ENCODE results near the gene TSPYL6. TPM values are rescaled to one million over a fixed set of nuclear protein-coding genes. Genes with fewer than 3 reads are reported as not detected.

TSPYL6 gene
- total and polyA plus RNA-seq, 2 donors (not counting 3 experiments of a cell fraction or from before 2014, with no cell fraction given), result 0.03 TPM; not detected in 1

GRCh38 chr2:54208364-54209240 lies 47.4 kb downstream of the TSPYL6 start:
- intact Hi-C loops (cut with micrococcal nuclease) (loop anchor here (5.0 to 10.0 kb wide), 3 partner anchors 209 to 496 kb away; no protein-coding TSS in a partner anchor), dilution Hi-C loops (cut with MboI; ENCODE audit: extremely low pct_ligation_motif_present, low sequenced_read_pairs) (no loop called here)
- ChIA-PET CTCF (interaction anchor here (1.3 to 2.1 kb wide), 5 partner anchors 14 to 496 kb away, joined by 3 to 6 read pairs (median 4); no protein-coding TSS in a partner anchor), POLR2A (no interaction called here)
- no peaks in the 10 kb centered on the region for H3K27me3 ChIP-seq (ENCODE audit: control insufficient read depth in 2 of 2, insufficient read depth in 2 of 2, low read length in 2 of 2)
- H3K36me3 ChIP-seq (ENCODE audit: control insufficient read depth in 2 of 2, extremely low read depth in 1 of 2, insufficient read depth in 2 of 2, low read length in 2 of 2), result no peaks in the 10 kb centered on the region
- H3K9ac ChIP-seq (replicated peaks; ENCODE audit: extremely low read depth, insufficient read depth, low read length), result no peak overlapping the region
- peak; percentile 29 for DNase-seq (ENCODE audit: low read depth, low spot score)
- H3K9me1 ChIP-seq (replicated peaks; ENCODE audit: control insufficient read depth, extremely low read depth, insufficient read depth, low read length), result no peaks in the 10 kb centered on the region
- BruUV-seq (replicated peaks), result no TSS peak
- H3K4me1 ChIP-seq (ENCODE audit: control insufficient read depth, extremely low read depth, insufficient read depth, low read length), result peaks cover 7% of the 10 kb centered on the region
- FAIRE-seq, result no peak
- no peaks in the 10 kb centered on the region for H4K20me1 ChIP-seq (replicated peaks; ENCODE audit: control insufficient read depth, extremely low read depth, insufficient read depth, low read length)
- no peak overlapping the region for H3K4me3 ChIP-seq (replicated peaks in 1 of 3; ENCODE audit: insufficient read depth in 1 of 3, low read depth in 1 of 3, low read length in 3 of 3)
- TF ChIP-seq EZH2 (IDR thresholded peaks at IDR 0.05; ENCODE audit: borderline replicate concordance, low read depth, low read length, severe bottlenecking) (no peak), GATA2 (IDR thresholded peaks at IDR 0.05; ENCODE audit: insufficient read depth, insufficient read length, low read depth, low read length) (no peak), MAX (IDR thresholded peaks at IDR 0.05; ENCODE audit: insufficient read depth, insufficient read length) (no peak), POLR2AphosphoS5 (IDR thresholded peaks at IDR 0.05; ENCODE audit: insufficient read depth, low read depth, low read length) (no peak), MYC (IDR thresholded peaks at IDR 0.05; ENCODE audit: low read depth, low read length) (no peak), JUN (IDR thresholded peaks at IDR 0.05; ENCODE audit: borderline replicate concordance, insufficient read depth, insufficient read length, low read depth) (no peak), CTCF (IDR thresholded peaks at IDR 0.05; ENCODE audit: extremely low read depth in 1 of 2, insufficient read depth in 1 of 2, low read depth in 1 of 2, low read length in 2 of 2) (no peak), FOS (IDR thresholded peaks at IDR 0.05; ENCODE audit: borderline replicate concordance, insufficient read depth, low read length) (no peak), POLR2A (IDR thresholded peaks at IDR 0.05; ENCODE audit: low read depth, low read length) (no peak)
- H2AFZ ChIP-seq (ENCODE audit: low read depth, low read length), result no peak overlapping the region
- H3K79me2 ChIP-seq (ENCODE audit: control insufficient read depth, insufficient read depth, low read length), result no peaks in the 10 kb centered on the region
- no peaks in the 10 kb centered on the region for H3K9me3 ChIP-seq (replicated peaks; ENCODE audit: control insufficient read depth, insufficient read depth, low read length)
- H3K27ac ChIP-seq (ENCODE audit: insufficient read depth, low read depth, low read length), result no peak overlapping the region
- H3K4me2 ChIP-seq (ENCODE audit: insufficient read depth, low read length), result no peak overlapping the region
